Astrocyte (in vitro differentiated cells and primary cell): Measurements from ENCODE around the gene ZNF519. TPM values are rescaled to one million over a fixed set of nuclear protein-coding genes. Genes with fewer than 3 reads are reported as not detected.
"Not testable (repeated sequence)": the region's sequence is repeated elsewhere in the genome, so short reads cannot be mapped to it uniquely, and the experiment has no call there.

Experiments used
- DNase-seq: peaks from one replicate; pipeline ENCODE4 v3.0.0-alpha.2; 2010; ENCODE audit warnings: low read depth
- FAIRE-seq: peaks from 2 replicates; lab custom pipeline; 2011; peaks lifted over from hg19 to GRCh38; lab: Jason Lieb, UNC
- H2AFZ ChIP-seq: 2 replicates; pipeline ENCODE4 v1.6.0; 2012; ENCODE audit warnings: low read depth, low read length, inconsistent platforms
- H3K27ac ChIP-seq: 2 replicates; pipeline ENCODE4 v1.5.1; 2011; ENCODE audit warnings: low read depth, low read length, inconsistent platforms
- H3K27me3 ChIP-seq: 2 replicates; pipeline ENCODE4 v1.6.0; 2011; ENCODE audit warnings: low read length, inconsistent platforms; ENCODE audit not compliant: insufficient read depth
- H3K36me3 ChIP-seq: 2 replicates; pipeline ENCODE4 v1.5.1; 2011; ENCODE audit warnings: low read length, inconsistent platforms; ENCODE audit not compliant: insufficient read depth
- H3K4me1 ChIP-seq: 2 replicates; pipeline ENCODE4 v1.5.1; 2011; ENCODE audit warnings: low read length, inconsistent platforms; ENCODE audit not compliant: insufficient read depth
- H3K4me2 ChIP-seq: 2 replicates; pipeline ENCODE4 v1.6.0; 2012; ENCODE audit warnings: low read length, inconsistent platforms
- H3K4me3 ChIP-seq: 2 replicates; pipeline ENCODE4 v1.5.1; 2011; ENCODE audit warnings: low read depth, mild to moderate bottlenecking, low read length, inconsistent platforms; ENCODE audit not compliant: insufficient read depth
- H3K79me2 ChIP-seq: 2 replicates; pipeline ENCODE4 v1.6.0; 2012; ENCODE audit warnings: mild to moderate bottlenecking, low read length, inconsistent platforms; ENCODE audit not compliant: insufficient read depth
- H3K9ac ChIP-seq: 2 replicates; pipeline ENCODE4 v1.6.0; 2012; ENCODE audit warnings: mild to moderate bottlenecking, low read length, inconsistent platforms
- H3K9me3 ChIP-seq: 2 replicates; pipeline ENCODE4 v1.5.1; 2012; ENCODE audit warnings: low read depth, mild to moderate bottlenecking, low read length, inconsistent platforms; ENCODE audit not compliant: insufficient read depth
- H4K20me1 ChIP-seq: 2 replicates; pipeline ENCODE4 v1.6.0; 2012; ENCODE audit warnings: low read length, inconsistent platforms; ENCODE audit not compliant: insufficient read depth
- H3K27ac Mint-ChIP-seq: one replicate; pipeline ENCODE4 v1.8.0; 2021; ENCODE audit warnings: mild to moderate bottlenecking, mixed read lengths; ENCODE audit not compliant: unreplicated experiment
- H3K27me3 Mint-ChIP-seq: one replicate; pipeline ENCODE4 v1.8.0; 2021; ENCODE audit warnings: low read depth, mixed read lengths; ENCODE audit not compliant: unreplicated experiment
- H3K36me3 Mint-ChIP-seq: one replicate; pipeline ENCODE4 v1.8.0; 2021; ENCODE audit warnings: low read depth, mixed read lengths; ENCODE audit not compliant: unreplicated experiment
- H3K4me1 Mint-ChIP-seq: one replicate; pipeline ENCODE4 v1.8.0; 2021; ENCODE audit warnings: low read depth, mixed read lengths; ENCODE audit not compliant: unreplicated experiment
- H3K4me3 Mint-ChIP-seq: one replicate; pipeline ENCODE4 v1.8.0; 2021; ENCODE audit warnings: mild to moderate bottlenecking, moderate library complexity, mixed read lengths; ENCODE audit not compliant: unreplicated experiment
- H3K9me3 Mint-ChIP-seq: one replicate; pipeline ENCODE4 v1.8.0; 2021; ENCODE audit warnings: mild to moderate bottlenecking, mixed read lengths; ENCODE audit not compliant: unreplicated experiment
- total RNA-seq: library from RNA; stranded (reverse); gene quantifications from 2 replicates; pipeline ENCODE4 v1.2.1, GENCODE V29; 2021

ZNF519 gene
- total RNA-seq, 1 donor from 2014 or later = 7.7 TPM

DNA sequence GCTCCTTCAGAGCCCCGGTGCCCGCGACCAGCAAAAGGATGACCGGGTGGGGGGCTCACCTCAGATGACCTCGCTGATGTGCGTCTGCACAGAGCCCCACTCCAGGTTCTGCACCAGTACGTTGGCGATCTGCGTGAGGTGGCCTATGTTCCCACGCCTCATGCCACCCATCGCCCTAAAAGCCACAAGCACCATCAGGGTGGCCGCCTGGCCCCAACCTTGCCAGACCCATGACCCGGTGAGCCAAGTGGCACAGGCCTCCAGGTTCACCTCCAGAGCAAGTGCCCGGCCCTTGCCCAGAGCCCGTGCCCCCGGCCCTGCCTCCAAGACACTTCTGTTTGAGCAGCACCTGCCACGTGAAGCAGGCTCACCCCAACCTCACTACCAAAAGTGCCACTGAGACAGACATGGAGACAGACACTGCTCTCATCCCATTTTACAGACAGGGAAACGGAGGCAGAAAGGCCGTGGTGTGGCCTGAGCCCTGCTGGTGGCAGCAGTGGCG is 17.7 kb upstream of the ZNF519 start:
- H3K27me3 Mint-ChIP-seq, H3K27ac ChIP-seq, H3K27me3 ChIP-seq, H3K36me3 ChIP-seq, H3K4me3 Mint-ChIP-seq, H3K9me3 ChIP-seq, H3K27ac Mint-ChIP-seq, FAIRE-seq, H4K20me1 ChIP-seq, H3K9ac ChIP-seq, H3K36me3 Mint-ChIP-seq, H3K4me2 ChIP-seq, H3K4me1 Mint-ChIP-seq, DNase-seq, H3K9me3 Mint-ChIP-seq, H3K4me3 ChIP-seq, H3K79me2 ChIP-seq, H2AFZ ChIP-seq, H3K4me1 ChIP-seq: not testable (repeated sequence)

- H3K27me3 Mint-ChIP-seq, FAIRE-seq, H4K20me1 ChIP-seq, H3K4me3 ChIP-seq, H3K27ac ChIP-seq, H2AFZ ChIP-seq, DNase-seq, H3K79me2 ChIP-seq, H3K27ac Mint-ChIP-seq, H3K36me3 ChIP-seq, H3K4me2 ChIP-seq, H3K9me3 Mint-ChIP-seq, H3K27me3 ChIP-seq, H3K36me3 Mint-ChIP-seq, H3K4me1 Mint-ChIP-seq, H3K4me1 ChIP-seq, H3K9ac ChIP-seq, H3K4me3 Mint-ChIP-seq, H3K9me3 ChIP-seq: not testable (repeated sequence)
These were observed 17.1 kb upstream of the ZNF519 start for GRCh38 chr18:14149121-14149850.

- not testable (repeated sequence) for FAIRE-seq, H3K27me3 ChIP-seq, H3K27ac Mint-ChIP-seq, H3K4me1 ChIP-seq, DNase-seq, H3K27ac ChIP-seq, H3K9ac ChIP-seq, H3K4me3 ChIP-seq, H3K36me3 Mint-ChIP-seq, H4K20me1 ChIP-seq, H3K4me3 Mint-ChIP-seq, H3K9me3 Mint-ChIP-seq, H3K9me3 ChIP-seq, H3K79me2 ChIP-seq, H3K4me2 ChIP-seq, H3K4me1 Mint-ChIP-seq, H3K36me3 ChIP-seq, H3K27me3 Mint-ChIP-seq, H2AFZ ChIP-seq
These were observed 16.0 kb upstream of the ZNF519 start for GRCh38 chr18:14147935-14148865.

GRCh38 chr18:14146771-14147170 is 14.5 kb upstream of the ZNF519 start:
- H3K4me3 Mint-ChIP-seq = not testable (repeated sequence)

DNA sequence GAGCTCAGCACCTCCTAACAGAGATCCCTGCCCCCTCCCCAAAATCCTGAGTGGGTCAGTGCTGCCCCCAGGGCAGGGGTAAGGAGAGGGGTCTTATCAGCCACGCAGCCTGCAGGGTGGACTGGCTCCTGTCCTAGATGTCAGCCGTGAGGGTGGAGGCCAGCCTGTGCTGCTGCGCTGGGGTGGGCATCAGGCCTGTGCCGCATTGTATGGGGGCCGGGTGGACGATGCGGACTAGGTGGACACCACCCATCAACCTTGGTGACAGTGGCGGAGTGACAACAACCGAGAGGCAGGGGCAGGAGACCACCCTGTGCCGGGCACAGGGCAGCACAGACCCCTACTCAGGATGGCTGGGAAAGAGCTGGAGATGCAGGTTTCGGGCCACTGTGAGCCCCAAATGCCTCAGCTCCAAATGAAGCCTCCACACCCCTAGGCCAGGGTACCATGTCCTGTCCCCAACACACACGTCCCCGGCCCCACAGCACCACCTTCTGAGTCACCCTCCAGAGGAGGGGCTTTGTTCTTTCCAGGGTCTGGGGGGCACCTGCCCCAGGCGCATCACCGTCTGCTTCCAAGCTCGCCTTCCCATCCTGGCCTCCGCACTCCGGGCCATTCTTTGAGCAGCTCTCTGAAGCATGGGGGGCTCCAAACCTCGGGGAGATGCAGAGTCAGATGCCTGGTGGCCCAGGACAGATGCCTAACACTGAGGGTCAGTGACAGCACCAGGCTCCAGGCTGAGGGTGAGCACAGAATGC is 13.5 kb upstream of the ZNF519 start:
- not testable (repeated sequence) for H3K9me3 ChIP-seq, H3K79me2 ChIP-seq, H3K4me2 ChIP-seq, H2AFZ ChIP-seq, H3K27ac Mint-ChIP-seq, H4K20me1 ChIP-seq, H3K4me3 Mint-ChIP-seq, H3K27me3 Mint-ChIP-seq, FAIRE-seq, H3K27me3 ChIP-seq, H3K9me3 Mint-ChIP-seq, H3K9ac ChIP-seq, H3K36me3 ChIP-seq, H3K4me1 Mint-ChIP-seq, DNase-seq, H3K4me1 ChIP-seq, H3K4me3 ChIP-seq, H3K27ac ChIP-seq, H3K36me3 Mint-ChIP-seq

More at GRCh38 chr18:14146771-14147170, 14.5 kb upstream of the ZNF519 start:
- not testable (repeated sequence) for DNase-seq, H3K27ac ChIP-seq, H3K4me2 ChIP-seq, H3K4me1 Mint-ChIP-seq, H3K36me3 ChIP-seq, H3K79me2 ChIP-seq, H3K27me3 ChIP-seq, H3K9ac ChIP-seq, H3K36me3 Mint-ChIP-seq, FAIRE-seq, H4K20me1 ChIP-seq, H3K9me3 ChIP-seq, H3K9me3 Mint-ChIP-seq, H3K4me3 ChIP-seq, H3K4me1 ChIP-seq, H3K27me3 Mint-ChIP-seq, H3K27ac Mint-ChIP-seq, H2AFZ ChIP-seq
